Liver (tissue), 9 donors: ENCODE data around the gene LYRM9. TPM values are rescaled to one million over a fixed set of nuclear protein-coding genes. Genes with fewer than 3 reads are reported as not detected.

Source experiments
- DNase-seq: peaks from one replicate; pipeline ENCODE4 v3.0.0-alpha.2; 2017; ENCODE audit warnings: low spot score
- H3K27ac ChIP-seq, 2 donors: one replicate each; pipeline ENCODE4 v1.7.0; 2013; ENCODE audit warnings: inconsistent platforms in 2 of 2, low read length in 2 of 2, control low read depth in 1 of 2, low read depth in 1 of 2, mild to moderate bottlenecking in 1 of 2
- H3K27me3 ChIP-seq, 4 donors: one replicate each; pipeline versions ENCODE4 v1.6.1 to v1.7.0; 2013; ENCODE audit warnings: low read length in 3 of 4, inconsistent platforms in 1 of 4, mild to moderate bottlenecking in 1 of 4, moderate library complexity in 1 of 4; ENCODE audit not compliant: control insufficient read depth in 4 of 4, insufficient read depth in 4 of 4
- H3K36me3 ChIP-seq, 4 donors: one replicate each; pipeline versions ENCODE4 v1.6.1 to v1.7.0; 2013; ENCODE audit warnings: low read length in 3 of 4, mild to moderate bottlenecking in 3 of 4, low read depth in 1 of 4, moderate library complexity in 1 of 4; ENCODE audit not compliant: control insufficient read depth in 4 of 4, insufficient read depth in 3 of 4
- H3K4me1 ChIP-seq, 4 donors: one replicate each; pipeline versions ENCODE4 v1.6.1 to v1.7.0; 2013; ENCODE audit warnings: low read length in 3 of 4, mild to moderate bottlenecking in 3 of 4, moderate library complexity in 1 of 4; ENCODE audit not compliant: control insufficient read depth in 4 of 4, insufficient read depth in 4 of 4
- H3K4me3 ChIP-seq, 3 donors: one replicate each; pipeline versions ENCODE4 v1.6.1 to v1.7.0; 2013; ENCODE audit warnings: low read length in 3 of 3, control low read depth in 1 of 3, low read depth in 1 of 3, mild to moderate bottlenecking in 1 of 3
- H3K9ac ChIP-seq, 2 donors: one replicate each; pipeline ENCODE4 v1.7.0; 2013; ENCODE audit warnings: low read length in 2 of 2, mild to moderate bottlenecking in 2 of 2, moderate library complexity in 2 of 2, control low read depth in 1 of 2, low read depth in 1 of 2
- H3K9me3 ChIP-seq, 4 donors: one replicate each; pipeline versions ENCODE4 v1.6.1 to v1.7.0; 2013; ENCODE audit warnings: low read length in 3 of 4; ENCODE audit not compliant: control insufficient read depth in 4 of 4
- EGR1 ChIP-seq, 2 donors: IDR thresholded peaks; 2 replicates each; pipeline ENCODE4 v1.6.1; 2016 to 2018; ENCODE audit warnings: antibody characterized with exemption in 2 of 2, low read depth in 2 of 2
- FOXA1 ChIP-seq: IDR thresholded peaks from 2 replicates; pipeline ENCODE4 v1.6.1; 2016; ENCODE audit warnings: antibody characterized with exemption
- FOXA2 ChIP-seq: IDR thresholded peaks from 2 replicates; pipeline ENCODE4 v1.6.1; 2016; ENCODE audit warnings: antibody characterized with exemption
- GABPA ChIP-seq, 2 donors: IDR thresholded peaks in 1 of 2; conservative IDR thresholded peaks in 1 of 2; 2 replicates each; pipeline ENCODE4 v1.6.1; 2016; ENCODE audit warnings: antibody characterized with exemption in 2 of 2, mild to moderate bottlenecking in 1 of 2, moderate library complexity in 1 of 2
- HNF4A ChIP-seq, 2 donors: conservative IDR thresholded peaks; 2 replicates each; pipeline ENCODE4 v1.6.1; 2016; ENCODE audit warnings: antibody characterized with exemption in 2 of 2, mild to moderate bottlenecking in 2 of 2
- HNF4G ChIP-seq: IDR thresholded peaks from 2 replicates; pipeline ENCODE4 v1.6.1; 2016; ENCODE audit warnings: antibody characterized with exemption
- JUND ChIP-seq, 2 donors: IDR thresholded peaks; 2 replicates each; pipeline ENCODE4 v1.6.1; 2016; ENCODE audit warnings: antibody characterized with exemption in 2 of 2
- MAX ChIP-seq: IDR thresholded peaks from 2 replicates; pipeline ENCODE4 v1.6.1; 2016; ENCODE audit warnings: antibody characterized with exemption
- NR2F2 ChIP-seq: IDR thresholded peaks from 2 replicates; pipeline ENCODE4 v1.6.1; 2016; ENCODE audit warnings: antibody characterized with exemption
- RAD21 ChIP-seq, 2 donors: IDR thresholded peaks; 2 replicates each; pipeline ENCODE4 v1.6.1; 2016; ENCODE audit warnings: antibody characterized with exemption in 2 of 2, mild to moderate bottlenecking in 2 of 2
- RXRA ChIP-seq, 2 donors: IDR thresholded peaks; 2 replicates each; pipeline ENCODE4 v1.6.1; 2017 to 2018; ENCODE audit warnings: antibody characterized with exemption in 2 of 2, mild to moderate bottlenecking in 1 of 2
- SP1 ChIP-seq: IDR thresholded peaks from 2 replicates; pipeline ENCODE4 v1.6.1; 2018; ENCODE audit warnings: antibody characterized with exemption, mild to moderate bottlenecking
- TAF1 ChIP-seq: conservative IDR thresholded peaks from 2 replicates; pipeline ENCODE4 v1.6.1; 2016; ENCODE audit warnings: antibody characterized with exemption, mild to moderate bottlenecking
- YY1 ChIP-seq: IDR thresholded peaks from 2 replicates; pipeline ENCODE4 v1.6.1; 2016; ENCODE audit warnings: antibody characterized with exemption, mild to moderate bottlenecking
- ZBTB33 ChIP-seq: IDR thresholded peaks from 2 replicates; pipeline ENCODE4 v1.6.1; 2016; ENCODE audit warnings: antibody characterized with exemption
- WGBS: extraction: QIAGEN DNeasy Blood & Tissue Kit; methylation state at CpG from one replicate; pipeline ENCODE4 v1.1.7; 2013; 5-methylcytosine and 5-hydroxymethylcytosine counted together
- polyA plus RNA-seq, 2 donors: library from polyadenylated mRNA; stranded (reverse) in 1 of 2; unstranded in 1 of 2; fragments of 200-250 nt in 1 of 2; fragments of >200 nt in 1 of 2; fragmentation: Nextera tagmentation in 1 of 2; extraction: Ambion mirVana in 1 of 2; gene quantifications; one replicate each; pipeline versions ENCODE4 v1.2.1 to v1.2.3, GENCODE V29; 2013 to 2015
- total RNA-seq, 2 donors: library from RNA; depleted of rRNA; stranded (reverse); fragments of >200 nt; gene quantifications; one replicate each; pipeline ENCODE4 v1.2.3, GENCODE V29; 2014
- TF ChIP-seq, protein P1 (sequence below): IDR thresholded peaks from 2 replicates; pipeline ENCODE4 v1.6.1; 2016; ENCODE audit warnings: antibody characterized with exemption
- TF ChIP-seq, protein P2 (sequence below): fragments of 150-350 bp; IDR thresholded peaks from 2 replicates; pipeline ENCODE4 v1.5.1; 2017; ENCODE audit warnings: improper control_type of control experiment, low read depth, low read length; ENCODE audit not compliant: missing input control
- TF ChIP-seq, protein P3 (sequence below): IDR thresholded peaks from 2 replicates; pipeline ENCODE4 v1.6.1; 2016; ENCODE audit warnings: antibody characterized with exemption, mild to moderate bottlenecking
- donor health status: healthy.
- donor health status: healthy.
- donor health status: healthy.
- donor health status: healthy.
- donor health status: healthy.

The LYRM9 gene
- total and polyA plus RNA-seq, 4 donors = 3.8 to 4.4 (median 4.1) TPM

DNA sequence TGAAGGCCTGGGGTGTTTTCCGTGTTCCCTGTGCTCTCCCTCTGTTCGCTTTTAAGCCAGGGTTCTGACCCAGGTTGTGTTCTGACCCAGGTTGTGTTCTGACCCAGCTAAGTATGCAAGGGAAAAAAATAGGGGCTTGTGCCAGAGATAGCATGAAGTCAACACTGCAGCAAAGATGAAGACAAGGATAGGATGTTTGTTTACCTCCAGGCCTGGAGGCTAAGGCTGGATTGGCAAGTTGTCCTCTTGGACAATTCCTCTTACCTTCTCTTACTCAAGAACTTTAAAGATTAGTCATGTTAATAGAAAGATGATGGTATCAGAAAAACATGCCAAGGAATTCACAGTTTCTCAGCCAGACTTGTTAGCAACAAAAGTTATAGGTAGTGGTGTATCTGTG is 19.4 kb downstream of the LYRM9 start:
- peaks cover 0 to 2% (median 0%) of the 10 kb centered on the region in 4 donors for H3K36me3 ChIP-seq
- TF ChIP-seq NR2F2 (no peak), GABPA (IDR thresholded peaks at IDR 0.05 in 1 of 2, conservative IDR thresholded peaks at IDR 0.05 in 1 of 2) (no peak), RAD21 (IDR thresholded peaks at IDR 0.05) (no peak), HNF4G (no peak), SP1 (no peak), FOXA2 (no peak), HNF4A (conservative IDR thresholded peaks at IDR 0.05) (no peak), RXRA (IDR thresholded peaks at IDR 0.05) (no peak), JUND (IDR thresholded peaks at IDR 0.05) (no peak), ZBTB33 (no peak), EGR1 (IDR thresholded peaks at IDR 0.05; ENCODE audit: low read depth in 2 of 2) (no peak), MAX (no peak), YY1 (no peak)
- TF ChIP-seq, protein P1, sequence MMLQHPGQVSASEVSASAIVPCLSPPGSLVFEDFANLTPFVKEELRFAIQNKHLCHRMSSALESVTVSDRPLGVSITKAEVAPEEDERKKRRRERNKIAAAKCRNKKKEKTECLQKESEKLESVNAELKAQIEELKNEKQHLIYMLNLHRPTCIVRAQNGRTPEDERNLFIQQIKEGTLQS = no peak
- TF ChIP-seq, protein P2, sequence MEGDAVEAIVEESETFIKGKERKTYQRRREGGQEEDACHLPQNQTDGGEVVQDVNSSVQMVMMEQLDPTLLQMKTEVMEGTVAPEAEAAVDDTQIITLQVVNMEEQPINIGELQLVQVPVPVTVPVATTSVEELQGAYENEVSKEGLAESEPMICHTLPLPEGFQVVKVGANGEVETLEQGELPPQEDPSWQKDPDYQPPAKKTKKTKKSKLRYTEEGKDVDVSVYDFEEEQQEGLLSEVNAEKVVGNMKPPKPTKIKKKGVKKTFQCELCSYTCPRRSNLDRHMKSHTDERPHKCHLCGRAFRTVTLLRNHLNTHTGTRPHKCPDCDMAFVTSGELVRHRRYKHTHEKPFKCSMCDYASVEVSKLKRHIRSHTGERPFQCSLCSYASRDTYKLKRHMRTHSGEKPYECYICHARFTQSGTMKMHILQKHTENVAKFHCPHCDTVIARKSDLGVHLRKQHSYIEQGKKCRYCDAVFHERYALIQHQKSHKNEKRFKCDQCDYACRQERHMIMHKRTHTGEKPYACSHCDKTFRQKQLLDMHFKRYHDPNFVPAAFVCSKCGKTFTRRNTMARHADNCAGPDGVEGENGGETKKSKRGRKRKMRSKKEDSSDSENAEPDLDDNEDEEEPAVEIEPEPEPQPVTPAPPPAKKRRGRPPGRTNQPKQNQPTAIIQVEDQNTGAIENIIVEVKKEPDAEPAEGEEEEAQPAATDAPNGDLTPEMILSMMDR = no peak
- TF ChIP-seq, protein P3, sequence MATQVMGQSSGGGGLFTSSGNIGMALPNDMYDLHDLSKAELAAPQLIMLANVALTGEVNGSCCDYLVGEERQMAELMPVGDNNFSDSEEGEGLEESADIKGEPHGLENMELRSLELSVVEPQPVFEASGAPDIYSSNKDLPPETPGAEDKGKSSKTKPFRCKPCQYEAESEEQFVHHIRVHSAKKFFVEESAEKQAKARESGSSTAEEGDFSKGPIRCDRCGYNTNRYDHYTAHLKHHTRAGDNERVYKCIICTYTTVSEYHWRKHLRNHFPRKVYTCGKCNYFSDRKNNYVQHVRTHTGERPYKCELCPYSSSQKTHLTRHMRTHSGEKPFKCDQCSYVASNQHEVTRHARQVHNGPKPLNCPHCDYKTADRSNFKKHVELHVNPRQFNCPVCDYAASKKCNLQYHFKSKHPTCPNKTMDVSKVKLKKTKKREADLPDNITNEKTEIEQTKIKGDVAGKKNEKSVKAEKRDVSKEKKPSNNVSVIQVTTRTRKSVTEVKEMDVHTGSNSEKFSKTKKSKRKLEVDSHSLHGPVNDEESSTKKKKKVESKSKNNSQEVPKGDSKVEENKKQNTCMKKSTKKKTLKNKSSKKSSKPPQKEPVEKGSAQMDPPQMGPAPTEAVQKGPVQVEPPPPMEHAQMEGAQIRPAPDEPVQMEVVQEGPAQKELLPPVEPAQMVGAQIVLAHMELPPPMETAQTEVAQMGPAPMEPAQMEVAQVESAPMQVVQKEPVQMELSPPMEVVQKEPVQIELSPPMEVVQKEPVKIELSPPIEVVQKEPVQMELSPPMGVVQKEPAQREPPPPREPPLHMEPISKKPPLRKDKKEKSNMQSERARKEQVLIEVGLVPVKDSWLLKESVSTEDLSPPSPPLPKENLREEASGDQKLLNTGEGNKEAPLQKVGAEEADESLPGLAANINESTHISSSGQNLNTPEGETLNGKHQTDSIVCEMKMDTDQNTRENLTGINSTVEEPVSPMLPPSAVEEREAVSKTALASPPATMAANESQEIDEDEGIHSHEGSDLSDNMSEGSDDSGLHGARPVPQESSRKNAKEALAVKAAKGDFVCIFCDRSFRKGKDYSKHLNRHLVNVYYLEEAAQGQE = no peak
- H3K9me3 ChIP-seq = no peaks in the 10 kb centered on the region
- H3K27ac ChIP-seq = no peak overlapping the region
- no peaks in the 10 kb centered on the region for H3K27me3 ChIP-seq
- DNase-seq = no peak
- H3K9ac ChIP-seq = no peak overlapping the region
- 98% methylated on average over 2 of the region's 2 CpGs for WGBS
- H3K4me1 ChIP-seq = no peaks in the 10 kb centered on the region
- H3K4me3 ChIP-seq = no peak overlapping the region

GRCh38 chr17:27873211-27873610 is 20.0 kb downstream of the LYRM9 start:
- H3K9me3 ChIP-seq = no peaks in the 10 kb centered on the region
- no peak for DNase-seq
- no peaks in the 10 kb centered on the region for H3K27me3 ChIP-seq
- no peak overlapping the region for H3K4me3 ChIP-seq
- H3K4me1 ChIP-seq = no peaks in the 10 kb centered on the region
- WGBS = 93% methylated on average over 2 of the region's 2 CpGs
- H3K27ac ChIP-seq = no peak overlapping the region
- no peak overlapping the region for H3K9ac ChIP-seq
- H3K36me3 ChIP-seq = peaks cover 0 to 2% (median 0%) of the 10 kb centered on the region in 4 donors
- TF ChIP-seq HNF4G = no peak
- TF ChIP-seq NR2F2 = no peak
- TF ChIP-seq YY1 = no peak
- TF ChIP-seq SP1 = no peak
- TF ChIP-seq RXRA (IDR thresholded peaks at IDR 0.05) = no peak
- TF ChIP-seq FOXA1 = no peak
- no peak for TF ChIP-seq MAX
- no peak for TF ChIP-seq TAF1
- TF ChIP-seq, protein P1 = no peak
- no peak for TF ChIP-seq ZBTB33
- no peak for TF ChIP-seq EGR1 (IDR thresholded peaks at IDR 0.05; ENCODE audit: low read depth in 2 of 2)
- no peak for TF ChIP-seq GABPA (IDR thresholded peaks at IDR 0.05 in 1 of 2, conservative IDR thresholded peaks at IDR 0.05 in 1 of 2)
- TF ChIP-seq HNF4A (conservative IDR thresholded peaks at IDR 0.05) = no peak
- TF ChIP-seq, protein P2 = no peak
- no peak for TF ChIP-seq RAD21 (IDR thresholded peaks at IDR 0.05)
- TF ChIP-seq FOXA2 = no peak
- TF ChIP-seq JUND (IDR thresholded peaks at IDR 0.05) = no peak
